SH-SY5Y (cell line): ENCODE measurements around the gene CGRRF1.

Source experiments
- GATA2 ChIP-seq: IDR thresholded peaks from 2 replicates; pipeline ENCODE4 v1.6.1; 2011; ENCODE audit warnings: mild to moderate bottlenecking, low read depth, low read length
- GATA3 ChIP-seq: IDR thresholded peaks from 2 replicates; pipeline ENCODE4 v1.6.1; 2011; ENCODE audit warnings: low read depth, mild to moderate bottlenecking, low read length, moderate library complexity

DNA sequence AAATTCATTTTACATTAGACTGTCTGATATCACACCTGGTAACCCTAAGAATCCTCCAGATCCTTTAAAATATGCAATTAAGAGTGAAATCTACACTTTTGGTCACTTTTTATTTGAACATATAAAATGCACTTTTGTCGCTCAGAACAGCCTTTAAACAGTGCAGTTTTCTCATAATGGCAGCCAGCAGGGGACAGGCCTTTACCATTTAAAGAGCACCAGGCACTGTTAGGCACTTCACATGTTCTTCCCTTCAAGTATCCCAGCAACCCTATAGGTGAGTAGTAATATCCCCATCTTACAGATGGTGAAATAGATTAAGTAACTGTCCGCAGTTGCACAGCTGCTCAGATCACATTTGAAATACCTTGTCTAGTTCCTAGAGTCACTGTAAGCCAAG lies 45.9 kb downstream of the CGRRF1 start:
- TF ChIP-seq GATA3 (no peak), GATA2 (no peak)
